PC-3 (cell line): ENCODE measurements around the gene GOLM1.

Source experiments
- EZH2 ChIP-seq: fragments of 300-600 bp; sonication (generic); IDR thresholded peaks from one replicate; pipeline ENCODE4 v1.6.1; 2017; ENCODE audit warnings: antibody characterized with exemption, mild to moderate bottlenecking, low read length; ENCODE audit not compliant: unreplicated experiment
- TF ChIP-seq, protein P1 (sequence below): fragments of 300-600 bp; sonication (generic); conservative IDR thresholded peaks from 2 replicates; pipeline ENCODE4 v1.5.1; 2017; ENCODE audit warnings: antibody characterized with exemption, low read depth, mild to moderate bottlenecking, low read length

DNA sequence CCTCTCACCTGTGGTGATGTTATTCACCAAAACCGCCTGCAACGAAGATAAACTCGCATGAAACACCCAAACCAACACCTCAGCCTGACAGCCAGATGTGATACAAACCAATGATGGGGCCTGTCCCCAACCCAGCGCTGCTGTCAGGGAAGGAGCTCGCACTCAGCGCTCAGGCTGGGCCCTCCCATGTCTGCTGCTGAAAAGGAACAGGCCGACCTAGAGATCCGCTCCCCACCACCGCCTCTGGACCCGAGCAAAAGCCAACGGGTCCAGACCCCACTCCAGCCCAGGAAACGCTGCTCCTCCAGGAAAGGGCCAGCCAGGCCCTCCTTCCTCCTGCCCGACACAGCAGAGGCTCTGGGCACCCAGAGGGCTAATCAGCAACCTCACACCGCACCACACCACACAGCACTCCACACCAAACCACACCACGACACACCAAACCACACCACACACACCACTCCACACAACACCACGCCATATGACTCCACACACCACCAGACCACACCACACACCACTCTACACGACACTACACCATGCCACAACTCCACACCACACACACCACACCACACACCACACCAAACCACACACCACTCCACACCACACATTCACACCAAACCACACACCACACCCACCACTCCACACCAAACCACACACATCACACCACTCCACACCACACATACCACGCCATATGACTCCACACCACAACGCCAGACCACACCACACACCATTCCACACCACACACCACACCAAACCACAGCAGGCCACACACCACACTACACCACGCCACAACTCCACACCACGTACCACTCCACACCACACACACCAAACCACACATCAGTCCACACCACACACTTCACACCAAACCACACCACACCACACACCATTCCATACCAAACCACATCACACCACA lies 46.5 kb downstream of the GOLM1 start:
- TF ChIP-seq, protein P1, sequence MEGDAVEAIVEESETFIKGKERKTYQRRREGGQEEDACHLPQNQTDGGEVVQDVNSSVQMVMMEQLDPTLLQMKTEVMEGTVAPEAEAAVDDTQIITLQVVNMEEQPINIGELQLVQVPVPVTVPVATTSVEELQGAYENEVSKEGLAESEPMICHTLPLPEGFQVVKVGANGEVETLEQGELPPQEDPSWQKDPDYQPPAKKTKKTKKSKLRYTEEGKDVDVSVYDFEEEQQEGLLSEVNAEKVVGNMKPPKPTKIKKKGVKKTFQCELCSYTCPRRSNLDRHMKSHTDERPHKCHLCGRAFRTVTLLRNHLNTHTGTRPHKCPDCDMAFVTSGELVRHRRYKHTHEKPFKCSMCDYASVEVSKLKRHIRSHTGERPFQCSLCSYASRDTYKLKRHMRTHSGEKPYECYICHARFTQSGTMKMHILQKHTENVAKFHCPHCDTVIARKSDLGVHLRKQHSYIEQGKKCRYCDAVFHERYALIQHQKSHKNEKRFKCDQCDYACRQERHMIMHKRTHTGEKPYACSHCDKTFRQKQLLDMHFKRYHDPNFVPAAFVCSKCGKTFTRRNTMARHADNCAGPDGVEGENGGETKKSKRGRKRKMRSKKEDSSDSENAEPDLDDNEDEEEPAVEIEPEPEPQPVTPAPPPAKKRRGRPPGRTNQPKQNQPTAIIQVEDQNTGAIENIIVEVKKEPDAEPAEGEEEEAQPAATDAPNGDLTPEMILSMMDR, result no peak
- no peak for TF ChIP-seq EZH2
